ENCODE results near the gene NT5DC1. TPM values are rescaled to one million over a fixed set of nuclear protein-coding genes. Genes with fewer than 3 reads are reported as not detected.

NT5DC1 gene
- total RNA-seq, 1 experiment from 2014 or later: 27.6 TPM

DNA sequence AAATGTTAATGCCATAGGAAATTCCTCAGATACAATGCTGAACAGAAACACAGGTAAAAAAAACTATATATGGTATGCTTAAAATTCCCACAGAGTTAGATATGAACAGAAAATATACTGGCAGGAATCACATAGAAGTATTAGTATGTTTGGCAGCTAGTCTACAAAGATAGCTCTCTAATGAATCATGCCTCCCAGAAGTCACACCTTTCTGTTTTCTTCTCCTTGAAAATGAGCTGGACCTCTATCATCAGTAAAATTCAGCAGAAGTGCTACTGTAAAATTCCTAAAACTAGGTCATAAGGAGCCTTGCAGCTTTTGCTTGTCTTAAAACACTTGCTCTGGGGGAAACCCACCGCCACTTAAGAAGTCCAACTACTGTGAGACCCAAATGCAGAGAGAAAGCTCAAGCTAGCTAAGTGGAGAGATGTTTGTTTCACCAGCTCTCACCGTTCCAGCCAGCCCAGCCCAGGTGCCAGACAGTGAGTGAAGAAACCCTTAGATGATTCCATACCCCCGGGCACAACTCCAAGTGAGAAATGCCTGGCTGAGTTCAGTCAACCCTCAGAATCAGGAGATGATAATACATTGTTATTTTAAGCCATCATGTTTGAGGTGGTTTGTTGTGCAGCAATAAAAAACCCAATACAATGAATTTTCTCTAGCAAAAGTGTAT lies 110.2 kb downstream of the NT5DC1 start:
- intact Hi-C loops (cut with micrococcal nuclease): loop anchor here (10.0 kb wide), 1 partner anchor 424 kb away; no protein-coding TSS in a partner anchor
- peak; percentile 94 for DNase-seq (ENCODE audit: unreplicated experiment)
- Mint-ChIP-seq H3K27me3 (ENCODE audit: insufficient read depth, unreplicated experiment) (no peaks in the 10 kb centered on the region), H3K4me1 (ENCODE audit: insufficient read depth, unreplicated experiment) (peaks cover 22% of the 10 kb centered on the region), H3K27ac (ENCODE audit: low read depth, unreplicated experiment) (peak overlapping the region; percentile 83), H3K4me3 (ENCODE audit: unreplicated experiment) (peak overlapping the region; percentile 58), H3K36me3 (ENCODE audit: insufficient read depth, unreplicated experiment) (peaks cover 6% of the 10 kb centered on the region), H3K9me3 (ENCODE audit: unreplicated experiment) (no peaks in the 10 kb centered on the region)
- BruUV-seq (replicated peaks): no TSS peak
- TF ChIP-seq, protein P1, sequence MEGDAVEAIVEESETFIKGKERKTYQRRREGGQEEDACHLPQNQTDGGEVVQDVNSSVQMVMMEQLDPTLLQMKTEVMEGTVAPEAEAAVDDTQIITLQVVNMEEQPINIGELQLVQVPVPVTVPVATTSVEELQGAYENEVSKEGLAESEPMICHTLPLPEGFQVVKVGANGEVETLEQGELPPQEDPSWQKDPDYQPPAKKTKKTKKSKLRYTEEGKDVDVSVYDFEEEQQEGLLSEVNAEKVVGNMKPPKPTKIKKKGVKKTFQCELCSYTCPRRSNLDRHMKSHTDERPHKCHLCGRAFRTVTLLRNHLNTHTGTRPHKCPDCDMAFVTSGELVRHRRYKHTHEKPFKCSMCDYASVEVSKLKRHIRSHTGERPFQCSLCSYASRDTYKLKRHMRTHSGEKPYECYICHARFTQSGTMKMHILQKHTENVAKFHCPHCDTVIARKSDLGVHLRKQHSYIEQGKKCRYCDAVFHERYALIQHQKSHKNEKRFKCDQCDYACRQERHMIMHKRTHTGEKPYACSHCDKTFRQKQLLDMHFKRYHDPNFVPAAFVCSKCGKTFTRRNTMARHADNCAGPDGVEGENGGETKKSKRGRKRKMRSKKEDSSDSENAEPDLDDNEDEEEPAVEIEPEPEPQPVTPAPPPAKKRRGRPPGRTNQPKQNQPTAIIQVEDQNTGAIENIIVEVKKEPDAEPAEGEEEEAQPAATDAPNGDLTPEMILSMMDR (IDR thresholded peaks at IDR 0.05; ENCODE audit: unreplicated experiment): no peak
- ChIA-PET POLR2A (interaction anchor here (0.7 to 3.2 kb wide), 7 partner anchors 8 to 360 kb away, joined by 3 to 16 read pairs (median 4); partner anchors contain the start of genes NT5DC1, TSPYL1 and TSPYL4), CTCF (interaction anchor here (0.8 to 2.8 kb wide), 6 partner anchors 63 to 150 kb away, joined by 3 to 10 read pairs (median 3); partner anchors contain the start of gene FRK)

DNA sequence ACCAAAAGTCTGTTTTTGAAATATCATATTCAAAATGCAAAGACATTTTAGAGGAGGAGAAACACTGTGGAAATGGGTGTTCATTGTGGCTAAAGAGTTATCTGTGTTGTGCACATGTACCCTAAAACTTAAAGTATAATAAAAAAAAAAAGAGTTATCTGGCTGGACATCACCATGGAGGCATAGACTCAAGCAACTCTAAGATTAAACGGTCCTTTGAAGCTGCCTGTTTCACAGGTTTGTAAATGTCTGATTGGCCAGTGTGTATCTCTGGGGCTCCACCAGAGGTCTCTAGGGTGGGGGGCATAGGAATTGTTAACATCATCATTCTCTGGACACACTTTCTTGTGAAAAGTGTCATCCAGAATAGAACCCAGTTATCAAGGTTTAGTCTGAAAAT lies 114.0 kb downstream of the NT5DC1 start:
- H3K9me3 Mint-ChIP-seq (ENCODE audit: unreplicated experiment): no peaks in the 10 kb centered on the region
- ChIA-PET CTCF (interaction anchor here (0.6 to 1.1 kb wide), 4 partner anchors 9 to 63 kb away, joined by 3 to 7 read pairs (median 4); no protein-coding TSS in a partner anchor), POLR2A (interaction anchor here (0.8 kb wide), 1 partner anchor 65 kb away, joined by 3 read pairs; the partner anchor contains the start of gene TSPYL1)
- no peaks in the 10 kb centered on the region for H3K27me3 Mint-ChIP-seq (ENCODE audit: insufficient read depth, unreplicated experiment)
- DNase-seq (ENCODE audit: unreplicated experiment): no peak
- H3K4me3 Mint-ChIP-seq (ENCODE audit: unreplicated experiment): no peak overlapping the region
- H3K36me3 Mint-ChIP-seq (ENCODE audit: insufficient read depth, unreplicated experiment): peaks cover under 1% of the 10 kb centered on the region
- no peak overlapping the region for H3K27ac Mint-ChIP-seq (ENCODE audit: low read depth, unreplicated experiment)
- BruUV-seq (replicated peaks): no TSS peak
- intact Hi-C loops (cut with micrococcal nuclease): loop anchor here (5.0 to 10.0 kb wide), 4 partner anchors 53 to 633 kb away; no protein-coding TSS in a partner anchor
- TF ChIP-seq, protein P1 (IDR thresholded peaks at IDR 0.05; ENCODE audit: unreplicated experiment): no peak
- peaks cover 5% of the 10 kb centered on the region for H3K4me1 Mint-ChIP-seq (ENCODE audit: insufficient read depth, unreplicated experiment)

GRCh38 chr6:116215414-116215813 lies 114.8 kb downstream of the NT5DC1 start:
- H3K9me3 Mint-ChIP-seq (ENCODE audit: unreplicated experiment): no peaks in the 10 kb centered on the region
- no TSS peak for BruUV-seq (replicated peaks)
- H3K27ac Mint-ChIP-seq (ENCODE audit: low read depth, unreplicated experiment): peak overlapping the region; percentile 52
- ChIA-PET POLR2A (no interaction called here), CTCF (interaction anchor here (0.6 to 1.1 kb wide), 4 partner anchors 8 to 347 kb away, joined by 3 to 7 read pairs (median 4); no protein-coding TSS in a partner anchor)
- TF ChIP-seq, protein P1 (IDR thresholded peaks at IDR 0.05; ENCODE audit: unreplicated experiment): no peak
- no peaks in the 10 kb centered on the region for H3K27me3 Mint-ChIP-seq (ENCODE audit: insufficient read depth, unreplicated experiment)
- H3K4me1 Mint-ChIP-seq (ENCODE audit: insufficient read depth, unreplicated experiment): peaks cover 5% of the 10 kb centered on the region
- no peaks in the 10 kb centered on the region for H3K36me3 Mint-ChIP-seq (ENCODE audit: insufficient read depth, unreplicated experiment)
- intact Hi-C loops (cut with micrococcal nuclease): loop anchor here (5.0 to 10.0 kb wide), 4 partner anchors 52 to 632 kb away; no protein-coding TSS in a partner anchor
- no peak for DNase-seq (ENCODE audit: unreplicated experiment)
- H3K4me3 Mint-ChIP-seq (ENCODE audit: unreplicated experiment): no peak overlapping the region

DNA sequence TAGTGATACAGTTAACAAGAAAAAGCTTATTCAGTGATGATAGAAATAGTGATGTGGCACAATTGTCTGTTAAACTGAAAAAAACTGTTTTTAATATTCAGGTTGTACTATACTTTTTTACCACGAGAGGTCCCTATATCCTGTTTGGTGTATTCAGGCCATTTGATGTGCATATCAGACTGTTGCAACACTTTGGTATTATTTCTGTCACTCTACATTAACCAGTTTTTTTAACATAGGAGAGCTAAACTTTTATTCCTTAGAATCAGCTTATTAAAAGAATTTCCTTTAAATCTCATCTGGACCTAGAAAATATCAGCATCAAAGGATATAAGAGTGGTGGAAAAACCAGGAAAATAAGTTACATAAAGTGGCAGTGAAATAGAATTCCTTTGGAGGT lies 116.4 kb downstream of the NT5DC1 start:
- Mint-ChIP-seq H3K4me1 (ENCODE audit: insufficient read depth, unreplicated experiment) (no peaks in the 10 kb centered on the region), H3K27ac (ENCODE audit: low read depth, unreplicated experiment) (no peak overlapping the region), H3K4me3 (ENCODE audit: unreplicated experiment) (no peak overlapping the region), H3K36me3 (ENCODE audit: insufficient read depth, unreplicated experiment) (no peaks in the 10 kb centered on the region), H3K9me3 (ENCODE audit: unreplicated experiment) (no peaks in the 10 kb centered on the region), H3K27me3 (ENCODE audit: insufficient read depth, unreplicated experiment) (no peaks in the 10 kb centered on the region)
- no TSS peak for BruUV-seq (replicated peaks)
- ChIA-PET POLR2A (interaction anchor here (0.7 to 2.9 kb wide), 8 partner anchors 15 to 354 kb away, joined by 3 to 26 read pairs (median 5); partner anchors contain the start of genes RWDD1, TSPYL1 and TSPYL4), CTCF (interaction anchor here (0.6 to 4.5 kb wide), 26 partner anchors 8 to 499 kb away, joined by 3 to 29 read pairs (median 4); partner anchors contain the start of gene TSPYL4)
- intact Hi-C loops (cut with micrococcal nuclease): loop anchor here (1.0 to 10.0 kb wide), 6 partner anchors 50 to 630 kb away; no protein-coding TSS in a partner anchor
- DNase-seq (ENCODE audit: unreplicated experiment): peak; percentile 62
- TF ChIP-seq, protein P1 (IDR thresholded peaks at IDR 0.05; ENCODE audit: unreplicated experiment): peak; percentile 63

Measured in MCF 10A (cell line).